ENCODE data around the gene NCDN.

DNA sequence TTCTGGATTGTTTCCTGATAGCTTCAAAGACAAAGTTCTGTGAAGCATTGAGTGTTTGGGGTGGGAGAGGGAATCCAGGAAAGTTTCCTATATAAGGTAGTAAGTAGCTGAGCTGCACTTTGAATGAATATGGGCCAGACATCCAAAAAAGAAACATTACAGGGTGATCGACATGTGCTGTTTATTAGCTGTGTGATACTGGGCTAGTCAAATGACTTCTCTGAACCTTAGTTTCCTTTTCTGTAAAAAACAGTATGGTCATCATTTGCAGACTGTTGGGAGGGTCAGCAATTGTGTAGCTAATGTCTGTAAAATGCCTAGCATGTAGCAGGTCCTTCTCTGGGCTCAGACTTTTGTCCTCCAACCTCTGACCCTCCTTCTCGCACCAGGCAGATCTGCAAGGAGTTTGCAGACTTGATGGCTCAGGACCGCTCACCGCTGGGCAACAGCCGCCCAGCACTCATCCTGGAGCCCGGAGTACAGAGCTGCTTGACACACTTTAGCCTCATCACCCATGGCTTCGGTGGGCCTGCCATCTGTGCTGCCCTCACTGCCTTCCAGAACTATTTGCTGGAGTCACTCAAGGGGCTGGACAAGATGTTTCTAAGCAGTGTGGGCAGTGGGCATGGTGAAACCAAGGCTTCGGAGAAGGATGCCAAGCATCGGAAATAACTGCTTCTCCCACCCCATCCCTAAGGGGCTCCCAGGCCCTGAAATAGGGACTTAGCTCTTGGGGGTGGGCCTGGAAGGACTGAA lies 36.6 kb downstream of the NCDN start:
- TF ChIP-seq, protein P1, sequence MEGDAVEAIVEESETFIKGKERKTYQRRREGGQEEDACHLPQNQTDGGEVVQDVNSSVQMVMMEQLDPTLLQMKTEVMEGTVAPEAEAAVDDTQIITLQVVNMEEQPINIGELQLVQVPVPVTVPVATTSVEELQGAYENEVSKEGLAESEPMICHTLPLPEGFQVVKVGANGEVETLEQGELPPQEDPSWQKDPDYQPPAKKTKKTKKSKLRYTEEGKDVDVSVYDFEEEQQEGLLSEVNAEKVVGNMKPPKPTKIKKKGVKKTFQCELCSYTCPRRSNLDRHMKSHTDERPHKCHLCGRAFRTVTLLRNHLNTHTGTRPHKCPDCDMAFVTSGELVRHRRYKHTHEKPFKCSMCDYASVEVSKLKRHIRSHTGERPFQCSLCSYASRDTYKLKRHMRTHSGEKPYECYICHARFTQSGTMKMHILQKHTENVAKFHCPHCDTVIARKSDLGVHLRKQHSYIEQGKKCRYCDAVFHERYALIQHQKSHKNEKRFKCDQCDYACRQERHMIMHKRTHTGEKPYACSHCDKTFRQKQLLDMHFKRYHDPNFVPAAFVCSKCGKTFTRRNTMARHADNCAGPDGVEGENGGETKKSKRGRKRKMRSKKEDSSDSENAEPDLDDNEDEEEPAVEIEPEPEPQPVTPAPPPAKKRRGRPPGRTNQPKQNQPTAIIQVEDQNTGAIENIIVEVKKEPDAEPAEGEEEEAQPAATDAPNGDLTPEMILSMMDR (conservative IDR thresholded peaks at IDR 0.05; ENCODE audit: low read length): no peak
- TF ChIP-seq EZH2phosphoT487 (IDR thresholded peaks at IDR 0.05; ENCODE audit: borderline replicate concordance, low read depth, low read length): no peak

Measured in OCI-LY7 (cell line).